Measurements from ENCODE around the gene NUCKS1.
A peak's percentile ranks its signal among the peaks of the same experiment; 100 is the strongest.

Gene NUCKS1

GRCh38 chr1:205750138-205751035 lies at the start of gene NUCKS1:
Gene NUCKS1 (minus strand): TSS chr1:205750182. CDS start chr1:205749973, 209 bp downstream.
- peak; percentile 100 for DNase-seq

GRCh38 chr1:205798577-205798976 lies 48.6 kb upstream of the NUCKS1 start:
- no peak for DNase-seq

- DNase-seq = no peak
Observed at GRCh38 chr1:205797168-205797567, 47.2 kb upstream of the NUCKS1 start.

- DNase-seq = no peak
Observed at GRCh38 chr1:205794011-205794730, 44.2 kb upstream of the NUCKS1 start.

- no peak for DNase-seq
Observed at GRCh38 chr1:205792961-205793673, 43.1 kb upstream of the NUCKS1 start.

GRCh38 chr1:205792481-205792881 lies 42.5 kb upstream of the NUCKS1 start:
- DNase-seq = no peak

GRCh38 chr1:205791568-205792180 lies 41.7 kb upstream of the NUCKS1 start:
- DNase-seq = peak; percentile 24

- no peak for DNase-seq
Observed at GRCh38 chr1:205787287-205787916, 37.4 kb upstream of the NUCKS1 start.

- DNase-seq = no peak
Observed at GRCh38 chr1:205786601-205787000, 36.6 kb upstream of the NUCKS1 start.

- no peak for DNase-seq
Observed at GRCh38 chr1:205785446-205785845, 35.5 kb upstream of the NUCKS1 start.

- no peak for DNase-seq
Observed at GRCh38 chr1:205783904-205784303, 33.9 kb upstream of the NUCKS1 start.

- no peak for DNase-seq
Observed at GRCh38 chr1:205783433-205783795, 33.4 kb upstream of the NUCKS1 start.

GRCh38 chr1:205782627-205783432 lies 32.8 kb upstream of the NUCKS1 start:
- DNase-seq = no peak

GRCh38 chr1:205780335-205780734 lies 30.4 kb upstream of the NUCKS1 start:
- no peak for DNase-seq

GRCh38 chr1:205777994-205778393 lies 28.0 kb upstream of the NUCKS1 start:
- no peak for DNase-seq

GRCh38 chr1:205775717-205776056 lies 25.7 kb upstream of the NUCKS1 start:
- DNase-seq = no peak

- peak; percentile 53 for DNase-seq
Observed at GRCh38 chr1:205775015-205775716, 25.2 kb upstream of the NUCKS1 start, which contains the start of gene RAB29. Gene RAB29 (minus strand): TSS chr1:205775482. CDS start chr1:205774956, 526 bp downstream.

GRCh38 chr1:205774198-205775014 lies 24.4 kb upstream of the NUCKS1 start:
- no peak for DNase-seq

- no peak for DNase-seq
Observed at GRCh38 chr1:205772607-205773032, 22.6 kb upstream of the NUCKS1 start.

GRCh38 chr1:205770618-205771017 lies 20.6 kb upstream of the NUCKS1 start:
- no peak for DNase-seq

All from COR-L47 (cell line).